ENCODE results near the gene GDAP2.

GDAP2 gene

GRCh38 chr1:117838911-117839310 lies 90.5 kb downstream of the GDAP2 start:
- TF ChIP-seq REST (IDR thresholded peaks at IDR 0.05; ENCODE audit: insufficient read depth in 1 of 2, low read depth in 2 of 2, low read length in 2 of 2): no peak
- no peak for TF ChIP-seq FOXP2 (optimal IDR thresholded peaks at IDR 0.05; ENCODE audit: borderline replicate concordance, extremely low read depth, extremely low read length, insufficient read depth)
- no peak for TF ChIP-seq SIN3A (IDR thresholded peaks at IDR 0.05; ENCODE audit: borderline replicate concordance, insufficient read depth, low read length)
- no peak for TF ChIP-seq TAF1 (IDR thresholded peaks at IDR 0.05; ENCODE audit: borderline replicate concordance, insufficient read depth, low read length)
- no peak for TF ChIP-seq POLR2AphosphoS5 (IDR thresholded peaks at IDR 0.05; ENCODE audit: low read depth, low read length)

GRCh38 chr1:117836069-117836468 lies 93.4 kb downstream of the GDAP2 start:
- TF ChIP-seq FOXP2 (optimal IDR thresholded peaks at IDR 0.05; ENCODE audit: borderline replicate concordance, extremely low read depth, extremely low read length, insufficient read depth): no peak
- no peak for TF ChIP-seq SIN3A (IDR thresholded peaks at IDR 0.05; ENCODE audit: borderline replicate concordance, insufficient read depth, low read length)
- TF ChIP-seq TAF1 (IDR thresholded peaks at IDR 0.05; ENCODE audit: borderline replicate concordance, insufficient read depth, low read length): no peak
- no peak for TF ChIP-seq POLR2AphosphoS5 (IDR thresholded peaks at IDR 0.05; ENCODE audit: low read depth, low read length)
- TF ChIP-seq REST (IDR thresholded peaks at IDR 0.05; ENCODE audit: insufficient read depth in 1 of 2, low read depth in 2 of 2, low read length in 2 of 2): no peak

- TF ChIP-seq REST (IDR thresholded peaks at IDR 0.05; ENCODE audit: insufficient read depth in 1 of 2, low read depth in 2 of 2, low read length in 2 of 2): no peak
Observed at GRCh38 chr1:117834416-117834815, 95.0 kb downstream of the GDAP2 start.

- TF ChIP-seq POLR2AphosphoS5 (IDR thresholded peaks at IDR 0.05; ENCODE audit: low read depth, low read length): no peak
- no peak for TF ChIP-seq SIN3A (IDR thresholded peaks at IDR 0.05; ENCODE audit: borderline replicate concordance, insufficient read depth, low read length)
- no peak for TF ChIP-seq TAF1 (IDR thresholded peaks at IDR 0.05; ENCODE audit: borderline replicate concordance, insufficient read depth, low read length)
- TF ChIP-seq REST (IDR thresholded peaks at IDR 0.05; ENCODE audit: insufficient read depth in 1 of 2, low read depth in 2 of 2, low read length in 2 of 2): no peak
- no peak for TF ChIP-seq FOXP2 (optimal IDR thresholded peaks at IDR 0.05; ENCODE audit: borderline replicate concordance, extremely low read depth, extremely low read length, insufficient read depth)
Observed at GRCh38 chr1:117832453-117832852, 97.0 kb downstream of the GDAP2 start.

GRCh38 chr1:117830222-117830621 lies 99.2 kb downstream of the GDAP2 start:
- TF ChIP-seq POLR2AphosphoS5 (IDR thresholded peaks at IDR 0.05; ENCODE audit: low read depth, low read length) (no peak), TAF1 (IDR thresholded peaks at IDR 0.05; ENCODE audit: borderline replicate concordance, insufficient read depth, low read length) (no peak), SIN3A (IDR thresholded peaks at IDR 0.05; ENCODE audit: borderline replicate concordance, insufficient read depth, low read length) (no peak), FOXP2 (optimal IDR thresholded peaks at IDR 0.05; ENCODE audit: borderline replicate concordance, extremely low read depth, extremely low read length, insufficient read depth) (no peak), REST (IDR thresholded peaks at IDR 0.05; ENCODE audit: insufficient read depth in 1 of 2, low read depth in 2 of 2, low read length in 2 of 2) (no peak)

All from PFSK-1 (cell line).